Epithelial cell of esophagus (primary cell): ENCODE results near the gene TMEM95.

Experiments used
- DNase-seq: peaks from one replicate; pipeline ENCODE4 v3.0.0; 2010; ENCODE audit warnings: low read depth
- H3K4me3 ChIP-seq: 2 replicates; pipeline ENCODE4 v1.5.1; 2011; ENCODE audit warnings: mild to moderate bottlenecking, low read length, control low read depth
- CTCF ChIP-seq: IDR thresholded peaks from 2 replicates; pipeline ENCODE4 v1.5.1; 2011; ENCODE audit warnings: low read depth, mild to moderate bottlenecking, low read length, control low read depth, inconsistent platforms; ENCODE audit not compliant: insufficient read depth; ENCODE audit errors: missing control alignments

TMEM95 gene

GRCh38 chr17:7380855-7381683, 26.1 kb downstream of the TMEM95 start, which contains the start of gene TNK1:
Gene TNK1, plus strand, starts transcription at chr17:7381089. Its CDS starts 1,838 bp downstream, at chr17:7382927.
- TF ChIP-seq CTCF, result peak; percentile 26
- DNase-seq, result peak; percentile 65
- peak within 1 kb of the TSS; percentile 54 for H3K4me3 ChIP-seq

- H3K4me3 ChIP-seq, result no peak overlapping the region
- DNase-seq, result no peak
- TF ChIP-seq CTCF, result no peak
Measured at GRCh38 chr17:7382901-7383300, 27.9 kb downstream of the TMEM95 start.

- TF ChIP-seq CTCF, result no peak
- H3K4me3 ChIP-seq, result no peak overlapping the region
Measured at GRCh38 chr17:7383371-7383741, 28.4 kb downstream of the TMEM95 start.

GRCh38 chr17:7383742-7384488, 29.0 kb downstream of the TMEM95 start:
- no peak overlapping the region for H3K4me3 ChIP-seq
- no peak for TF ChIP-seq CTCF
- peak; percentile 39 for DNase-seq

More at GRCh38 chr17:7383371-7383741, 28.4 kb downstream of the TMEM95 start:
- DNase-seq, result no peak

- no peak overlapping the region for H3K4me3 ChIP-seq
Measured at GRCh38 chr17:7384489-7385081, 29.6 kb downstream of the TMEM95 start.

GRCh38 chr17:7388856-7389255, 33.9 kb downstream of the TMEM95 start:
- no peak for DNase-seq
- TF ChIP-seq CTCF, result no peak
- H3K4me3 ChIP-seq, result no peak overlapping the region

More at GRCh38 chr17:7384489-7385081, 29.6 kb downstream of the TMEM95 start:
- DNase-seq, result no peak
- no peak for TF ChIP-seq CTCF
